Fibroblast of lung (primary cell): ENCODE results near the gene ZNF385D. TPM values are rescaled to one million over a fixed set of nuclear protein-coding genes. Genes with fewer than 3 reads are reported as not detected.

ENCODE experiments used
- DNase-seq, 2 donors: peaks; one replicate each; pipeline versions ENCODE4 v3.0.0 to v3.0.0-alpha.2; 2010; ENCODE audit warnings: low read depth in 2 of 2
- H2AFZ ChIP-seq: 2 replicates; pipeline ENCODE4 v1.5.1; 2012; ENCODE audit warnings: low read length, control low read depth, inconsistent platforms
- H3K27ac ChIP-seq: 2 replicates; pipeline ENCODE4 v1.5.1; 2011; ENCODE audit warnings: low read length, control low read depth; ENCODE audit not compliant: insufficient read depth
- H3K27me3 ChIP-seq: 2 replicates; pipeline ENCODE4 v1.5.1; 2011; ENCODE audit warnings: mild to moderate bottlenecking, low read length; ENCODE audit not compliant: control insufficient read depth, insufficient read depth
- H3K36me3 ChIP-seq: 2 replicates; pipeline ENCODE4 v1.5.1; 2011; ENCODE audit warnings: low read length; ENCODE audit not compliant: control insufficient read depth, insufficient read depth
- H3K4me1 ChIP-seq: 2 replicates; pipeline ENCODE4 v1.5.1; 2011; ENCODE audit warnings: low read length; ENCODE audit not compliant: control insufficient read depth, insufficient read depth; ENCODE audit errors: extremely low read depth
- H3K4me2 ChIP-seq: 2 replicates; pipeline ENCODE4 v1.5.1; 2011; ENCODE audit warnings: low read length, control low read depth; ENCODE audit not compliant: insufficient read depth; ENCODE audit errors: extremely low read depth
- H3K4me3 ChIP-seq, 4 experiments: fragments of 200-600 bp in 1 of 4; sonication (generic) in 1 of 4; replicated peaks in 1 of 4; 2 replicates each; pipeline ENCODE4 v1.5.1; 2011 to 2016; ENCODE audit warnings: low read length in 4 of 4, low read depth in 3 of 4, mild to moderate bottlenecking in 3 of 4, control low read depth in 2 of 4, inconsistent platforms in 1 of 4, mixed read lengths in 1 of 4; ENCODE audit not compliant: insufficient read depth in 1 of 4; ENCODE audit errors: control extremely low read depth in 1 of 4
- H3K79me2 ChIP-seq: 2 replicates; pipeline ENCODE4 v1.5.1; 2012; ENCODE audit warnings: mild to moderate bottlenecking, low read length, inconsistent platforms; ENCODE audit not compliant: control insufficient read depth, insufficient read depth
- H3K9ac ChIP-seq: 2 replicates; pipeline ENCODE4 v1.5.1; 2011; ENCODE audit warnings: mild to moderate bottlenecking, low read length, control low read depth; ENCODE audit not compliant: insufficient read depth
- H3K9me3 ChIP-seq: 2 replicates; pipeline ENCODE4 v1.5.1; 2012; ENCODE audit warnings: low read depth, low read length; ENCODE audit not compliant: control insufficient read depth, insufficient read depth
- H4K20me1 ChIP-seq: 2 replicates; pipeline ENCODE4 v1.5.1; 2011; ENCODE audit warnings: low read length; ENCODE audit not compliant: control insufficient read depth, insufficient read depth; ENCODE audit errors: extremely low read depth
- CTCF ChIP-seq, 2 donors: IDR thresholded peaks in 1 of 2; conservative IDR thresholded peaks in 1 of 2; 1 replicate in 1 of 2; 2 replicates in 1 of 2; pipeline ENCODE4 v1.5.1; 2011 to 2012; ENCODE audit warnings: low read length in 2 of 2, control low read depth in 1 of 2, inconsistent platforms in 1 of 2, low read depth in 1 of 2, mild to moderate bottlenecking in 1 of 2
- EZH2 ChIP-seq: IDR thresholded peaks from 2 replicates; pipeline ENCODE4 v1.5.1; 2012; ENCODE audit warnings: low read length, control low read depth, mild to moderate bottlenecking; ENCODE audit errors: missing control alignments
- polyA plus RNA-seq, 2 donors: library from polyadenylated mRNA; depleted of rRNA in 1 of 2; stranded (reverse) in 1 of 2; unstranded in 1 of 2; fragments of >200 nt; gene quantifications; 2 replicates each; pipeline ENCODE4 v1.2.1, GENCODE V29; 2011 to 2012; ENCODE audit warnings: missing spikeins in 1 of 2
- total RNA-seq: library from RNA; depleted of rRNA; stranded (reverse); fragments of >200 nt; gene quantifications from 2 replicates; pipeline ENCODE4 v1.2.1, GENCODE V29; 2014

Gene ZNF385D
- total and polyA plus RNA-seq, 2 donors (not counting 1 experiment from before 2014, with no cell fraction given) = 0.83 to 1.9 TPM

GRCh38 chr3:21526461-21526860, 224.5 kb downstream of the ZNF385D start:
- H3K36me3 ChIP-seq = no peaks in the 10 kb centered on the region
- H3K9me3 ChIP-seq = no peaks in the 10 kb centered on the region
- H2AFZ ChIP-seq = no peak overlapping the region
- H3K4me2 ChIP-seq = no peak overlapping the region
- no peaks in the 10 kb centered on the region for H3K4me1 ChIP-seq
- no peaks in the 10 kb centered on the region for H3K79me2 ChIP-seq
- H3K27ac ChIP-seq = no peak overlapping the region
- no peaks in the 10 kb centered on the region for H3K27me3 ChIP-seq
- no peak for TF ChIP-seq CTCF (conservative IDR thresholded peaks at IDR 0.05 in 1 of 2, IDR thresholded peaks at IDR 0.05 in 1 of 2; ENCODE audit: low read depth in 1 of 2, low read length in 2 of 2)
- TF ChIP-seq EZH2 = no peak
- no peak for DNase-seq
- H4K20me1 ChIP-seq = no peaks in the 10 kb centered on the region
- no peak overlapping the region for H3K4me3 ChIP-seq
- no peak overlapping the region for H3K9ac ChIP-seq

GRCh38 chr3:21524133-21524532, 226.9 kb downstream of the ZNF385D start:
- peak in 1 of 2 donors; percentile 42 for DNase-seq
- no peaks in the 10 kb centered on the region for H3K36me3 ChIP-seq

More at GRCh38 chr3:21524133-21524532, 226.9 kb downstream of the ZNF385D start:
- no peak for TF ChIP-seq CTCF (conservative IDR thresholded peaks at IDR 0.05 in 1 of 2, IDR thresholded peaks at IDR 0.05 in 1 of 2; ENCODE audit: low read depth in 1 of 2, low read length in 2 of 2)
- TF ChIP-seq EZH2 = no peak
- H3K27me3 ChIP-seq = no peaks in the 10 kb centered on the region
- no peaks in the 10 kb centered on the region for H4K20me1 ChIP-seq
- no peak overlapping the region for H3K27ac ChIP-seq
- H2AFZ ChIP-seq = no peak overlapping the region
- H3K4me2 ChIP-seq = no peak overlapping the region
- no peaks in the 10 kb centered on the region for H3K4me1 ChIP-seq
- H3K79me2 ChIP-seq = no peaks in the 10 kb centered on the region
- H3K9ac ChIP-seq = no peak overlapping the region
- H3K9me3 ChIP-seq = no peaks in the 10 kb centered on the region
- no peak overlapping the region for H3K4me3 ChIP-seq
